Measurements from ENCODE around the gene PDZRN4.

GRCh38 chr12:41362931-41363330 is 174.8 kb downstream of the PDZRN4 start:
- TF ChIP-seq CTCF (IDR thresholded peaks at IDR 0.05) (no peak), POLR2AphosphoS5 (IDR thresholded peaks at IDR 0.05) (no peak)

Data from esophagus muscularis mucosa (tissue), 3 donors.